Panc1 (cell line): Measurements from ENCODE around the gene TRABD2B.

Experiments used
- CTCF ChIP-seq: fragments of 450-650 bp; IDR thresholded peaks from 2 replicates; pipeline ENCODE4 v1.5.1; 2017; ENCODE audit warnings: mild to moderate bottlenecking
- POLR2AphosphoS5 ChIP-seq: IDR thresholded peaks from 2 replicates; pipeline ENCODE4 v1.6.1; 2012; ENCODE audit warnings: mild to moderate bottlenecking, low read depth, low read length, moderate library complexity
- SIN3A ChIP-seq: IDR thresholded peaks from 2 replicates; pipeline ENCODE4 v1.6.1; 2012; ENCODE audit warnings: low read depth, mild to moderate bottlenecking, low read length, moderate library complexity, borderline replicate concordance; ENCODE audit not compliant: insufficient read depth
- TCF7L2 ChIP-seq: IDR thresholded peaks from 2 replicates; pipeline ENCODE4 v1.6.1; 2011; ENCODE audit warnings: mild to moderate bottlenecking, low read depth, low read length, inconsistent platforms
- TF ChIP-seq, protein P1 (sequence below), 2 experiments: IDR thresholded peaks; 2 replicates each; pipeline ENCODE4 v1.6.1; 2011 to 2012; ENCODE audit warnings: low read depth in 2 of 2, control low read depth in 1 of 2, low read length in 1 of 2, mild to moderate bottlenecking in 1 of 2, moderate library complexity in 1 of 2; ENCODE audit not compliant: insufficient read depth in 1 of 2

DNA sequence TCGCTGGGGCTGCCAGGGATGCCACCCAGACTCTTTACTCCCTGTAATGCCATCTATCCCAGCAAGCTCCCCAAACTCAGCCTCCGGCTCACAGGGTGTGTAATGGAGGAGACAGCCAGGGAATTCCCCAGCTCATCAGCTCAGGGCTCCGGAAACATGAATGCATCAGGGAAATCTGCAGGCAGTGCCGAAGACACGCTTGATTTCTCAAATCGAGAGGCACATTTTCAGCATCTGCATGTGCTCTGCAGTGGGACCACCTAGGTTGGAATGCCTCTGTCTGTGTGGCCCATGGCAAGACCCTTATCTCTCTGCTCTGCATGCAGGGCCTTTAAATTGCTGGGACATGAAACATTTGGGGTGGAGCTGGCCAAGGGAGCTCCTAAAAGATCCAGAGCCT lies 170.1 kb downstream of the TRABD2B start:
- TF ChIP-seq CTCF (no peak), POLR2AphosphoS5 (no peak), SIN3A (no peak), TCF7L2 (no peak)
- TF ChIP-seq, protein P1, sequence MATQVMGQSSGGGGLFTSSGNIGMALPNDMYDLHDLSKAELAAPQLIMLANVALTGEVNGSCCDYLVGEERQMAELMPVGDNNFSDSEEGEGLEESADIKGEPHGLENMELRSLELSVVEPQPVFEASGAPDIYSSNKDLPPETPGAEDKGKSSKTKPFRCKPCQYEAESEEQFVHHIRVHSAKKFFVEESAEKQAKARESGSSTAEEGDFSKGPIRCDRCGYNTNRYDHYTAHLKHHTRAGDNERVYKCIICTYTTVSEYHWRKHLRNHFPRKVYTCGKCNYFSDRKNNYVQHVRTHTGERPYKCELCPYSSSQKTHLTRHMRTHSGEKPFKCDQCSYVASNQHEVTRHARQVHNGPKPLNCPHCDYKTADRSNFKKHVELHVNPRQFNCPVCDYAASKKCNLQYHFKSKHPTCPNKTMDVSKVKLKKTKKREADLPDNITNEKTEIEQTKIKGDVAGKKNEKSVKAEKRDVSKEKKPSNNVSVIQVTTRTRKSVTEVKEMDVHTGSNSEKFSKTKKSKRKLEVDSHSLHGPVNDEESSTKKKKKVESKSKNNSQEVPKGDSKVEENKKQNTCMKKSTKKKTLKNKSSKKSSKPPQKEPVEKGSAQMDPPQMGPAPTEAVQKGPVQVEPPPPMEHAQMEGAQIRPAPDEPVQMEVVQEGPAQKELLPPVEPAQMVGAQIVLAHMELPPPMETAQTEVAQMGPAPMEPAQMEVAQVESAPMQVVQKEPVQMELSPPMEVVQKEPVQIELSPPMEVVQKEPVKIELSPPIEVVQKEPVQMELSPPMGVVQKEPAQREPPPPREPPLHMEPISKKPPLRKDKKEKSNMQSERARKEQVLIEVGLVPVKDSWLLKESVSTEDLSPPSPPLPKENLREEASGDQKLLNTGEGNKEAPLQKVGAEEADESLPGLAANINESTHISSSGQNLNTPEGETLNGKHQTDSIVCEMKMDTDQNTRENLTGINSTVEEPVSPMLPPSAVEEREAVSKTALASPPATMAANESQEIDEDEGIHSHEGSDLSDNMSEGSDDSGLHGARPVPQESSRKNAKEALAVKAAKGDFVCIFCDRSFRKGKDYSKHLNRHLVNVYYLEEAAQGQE (IDR thresholded peaks at IDR 0.05; ENCODE audit: insufficient read depth in 1 of 2, low read depth in 2 of 2, low read length in 1 of 2), result no peak
